Measurements from ENCODE around the gene ATP2B3. TPM values are rescaled to one million over a fixed set of nuclear protein-coding genes. Genes with fewer than 3 reads are reported as not detected.

ATP2B3 gene
- total and polyA plus RNA-seq, 9 of the 15 experiments (the other 6 are each of a cell fraction or from before 2014, with no cell fraction given), result 0.04 TPM; not detected in 8

- TF ChIP-seq CC2D1A (IDR thresholded peaks at IDR 0.05), result peak; percentile 47; the same call in 1 of the 2 replicates
- TF ChIP-seq ZNF740 (CRISPR knock-in tag; IDR thresholded peaks at IDR 0.05), result peak; percentile 92
- TF ChIP-seq ZNF740 (tag; IDR thresholded peaks at IDR 0.05), result peak in 1 of 2 experiments; percentile 28; a peak in 1 of 4 replicates
- TF ChIP-seq ZKSCAN1 (IDR thresholded peaks at IDR 0.05; ENCODE audit: low read depth, low read length), result 0 out of 2 replicates have a peak, but pooled peaks have one; percentile 14
- TF ChIP-seq REST (IDR thresholded peaks at IDR 0.05; ENCODE audit: borderline replicate concordance), result peak; percentile 80
- no peak for TF ChIP-seq REST (CRISPR knock-in tag; IDR thresholded peaks at IDR 0.05; ENCODE audit: low read depth)
Observed at GRCh38 chrX:153507484-153508178, 9.8 kb upstream of the ATP2B3 start (continued).

Data from K562 (cell line).